GM18907 (cell line): ENCODE measurements around the gene ACTMAP.
"Not testable (repeated sequence)": the region's sequence is repeated elsewhere in the genome, so short reads cannot be mapped to it uniquely, and the experiment has no call there.

Experiments
- ATAC-seq: cut with Tn5 transposase; IDR thresholded peaks from one replicate; pipeline ENCODE4 v1.9.1; 2021; ENCODE audit warnings: mild to moderate bottlenecking, moderate library complexity; ENCODE audit not compliant: unreplicated experiment

ACTMAP gene

DNA sequence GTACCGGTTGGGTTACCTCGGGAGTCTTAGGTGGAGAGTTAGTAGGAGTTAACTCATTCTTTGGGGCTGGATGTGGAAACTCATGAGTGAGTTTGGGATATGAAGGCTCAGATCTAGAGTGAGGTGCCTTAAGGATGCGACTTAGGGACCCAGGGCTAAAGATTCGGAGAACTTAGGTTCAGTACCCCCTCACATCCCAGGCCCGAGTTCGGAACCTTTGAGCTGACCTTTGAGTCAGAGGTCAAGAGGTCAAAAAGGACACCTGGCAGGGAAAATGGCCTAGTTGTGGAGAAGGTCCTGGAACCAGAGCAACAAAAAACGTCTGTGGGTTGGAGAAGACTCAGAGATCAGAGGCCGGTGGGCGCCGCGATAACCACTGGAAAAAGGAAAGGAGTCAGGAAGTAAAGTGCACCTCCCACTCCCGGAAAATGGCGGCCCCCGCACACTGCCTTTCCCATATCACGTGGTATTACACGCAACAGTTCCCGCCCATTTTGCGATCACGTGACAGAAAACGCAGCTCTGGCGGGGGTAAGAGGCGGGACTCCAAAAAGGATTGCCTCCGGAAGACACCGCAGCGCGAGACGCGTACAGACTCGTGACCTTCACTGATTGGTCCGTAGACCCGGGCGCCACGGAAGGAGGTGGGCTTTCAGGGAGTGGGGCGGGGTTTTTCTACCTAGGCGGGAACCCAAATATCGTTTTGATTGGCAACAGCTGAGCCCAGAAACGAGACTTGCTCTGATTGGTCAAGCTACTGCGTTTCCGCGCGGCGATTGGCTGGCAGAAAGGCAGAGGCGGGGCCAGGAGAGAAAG lies at the start of gene ACTMAP:
Gene ACTMAP (minus strand): TSS at position 420 of the 816 bp plus-strand sequence. CDS start 674 bp downstream, outside the sequence.
- ATAC-seq, result peak; percentile 89

- no peak for ATAC-seq
These were observed 49.5 kb upstream of the ACTMAP start for GRCh38 chr19:40799558-40800338.

DNA sequence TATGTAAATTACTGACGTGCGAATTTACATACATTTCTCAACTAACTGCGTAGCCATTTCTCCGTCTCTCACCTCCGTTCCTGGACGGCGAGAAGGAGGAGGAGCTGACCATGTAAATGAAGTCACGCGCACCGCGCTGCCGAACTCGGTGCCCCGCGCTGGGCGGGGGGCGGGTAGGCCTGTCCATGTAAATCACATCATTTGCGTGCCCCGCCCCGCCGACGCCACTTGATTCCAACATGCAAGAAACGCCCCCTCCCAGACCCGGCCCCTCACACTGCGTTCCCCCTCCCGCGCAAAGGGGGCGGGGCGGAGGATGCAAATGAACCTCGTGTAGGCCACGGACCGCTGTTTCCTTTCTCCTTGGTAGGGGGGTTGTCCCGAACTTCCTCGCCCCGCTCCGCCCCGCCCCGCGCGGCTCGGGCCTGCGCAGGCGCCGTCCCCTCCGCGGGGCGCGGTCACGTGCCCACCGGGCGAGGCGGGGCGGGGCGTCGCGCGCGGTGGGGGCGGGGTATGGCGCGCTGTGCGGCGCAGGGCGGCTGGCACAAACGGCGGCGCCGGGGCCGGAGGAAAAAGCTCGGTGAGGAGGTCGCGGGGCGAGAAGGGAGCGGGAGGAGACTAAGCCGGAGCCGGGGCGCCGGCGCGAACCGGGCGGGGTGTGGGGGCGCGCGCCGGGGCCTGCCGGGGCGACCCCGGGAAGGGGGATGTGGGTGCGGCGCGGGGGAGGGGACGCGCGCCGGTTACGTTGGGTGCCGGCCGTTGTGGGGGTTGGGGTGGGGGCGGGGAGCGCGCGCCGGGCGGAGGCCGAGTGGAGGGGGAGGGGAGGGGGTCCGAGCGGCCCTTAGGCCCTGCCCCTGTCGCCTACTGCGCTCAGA lies 48.6 kb upstream of the ACTMAP start, which contains the start of gene EGLN2:
Gene EGLN2 (plus strand): TSS at position 509 of the 875 bp plus-strand sequence. CDS start 1,382 bp downstream, outside the sequence.
- peak; percentile 75 for ATAC-seq

GRCh38 chr19:40797963-40798682 lies 47.8 kb upstream of the ACTMAP start:
- ATAC-seq, result peak; percentile 30

DNA sequence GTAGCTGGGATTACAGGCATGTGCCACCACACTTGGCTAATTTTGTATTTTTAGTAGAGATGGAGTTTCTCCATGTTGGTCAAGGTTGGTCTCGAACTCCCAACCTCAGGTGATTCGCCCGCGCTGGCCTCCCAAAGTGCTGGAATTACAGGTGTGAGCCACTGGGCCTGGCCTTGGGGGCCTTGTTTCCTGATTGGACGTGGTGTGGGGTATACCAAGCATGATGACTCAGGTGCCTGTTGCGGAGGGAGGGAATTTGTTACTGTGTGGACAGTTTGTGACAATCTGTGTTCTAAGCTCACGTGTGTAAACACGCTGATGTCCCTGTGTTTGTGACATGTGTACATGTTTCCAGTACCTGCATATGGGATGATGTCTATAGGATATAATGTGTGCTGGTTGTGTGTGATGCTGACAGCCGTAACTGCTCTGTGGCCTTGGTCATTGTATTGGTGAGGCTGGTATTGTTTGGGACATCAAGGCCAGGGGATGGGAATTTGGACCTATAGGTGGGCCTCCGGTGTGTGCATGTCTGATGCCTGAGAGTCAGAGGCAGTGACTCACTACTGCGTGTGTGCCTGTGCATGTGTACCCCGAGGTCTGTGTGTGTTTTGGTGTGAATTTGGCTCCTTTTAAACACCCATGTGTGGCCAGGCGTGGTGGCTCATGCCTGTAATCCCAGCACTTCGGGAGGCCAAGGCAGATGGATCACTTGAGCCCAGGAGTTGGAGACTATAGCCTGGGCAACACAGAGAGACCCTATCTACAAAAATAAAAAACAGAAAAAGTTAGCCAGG lies 47.1 kb upstream of the ACTMAP start:
- ATAC-seq, result no peak

DNA sequence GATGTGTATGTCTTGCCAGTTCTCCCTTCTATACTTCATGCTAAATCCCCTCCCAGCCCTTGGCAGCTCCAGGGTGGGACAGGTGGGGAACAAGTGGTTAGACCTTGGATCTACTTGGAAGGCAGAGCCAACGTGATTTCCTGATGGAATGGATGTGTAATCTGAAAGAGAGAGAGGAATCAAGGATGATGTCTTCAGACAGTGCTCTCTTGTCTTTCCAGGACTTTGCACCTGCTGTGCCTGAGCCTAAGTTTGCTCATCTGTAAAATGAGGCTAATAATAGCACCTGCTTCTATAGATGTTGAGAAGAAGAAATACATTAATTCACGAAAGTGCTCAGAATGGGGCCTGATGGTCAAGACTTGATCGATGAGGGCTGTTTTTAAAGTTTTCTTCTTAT lies 41.7 kb upstream of the ACTMAP start:
- ATAC-seq, result no peak

DNA sequence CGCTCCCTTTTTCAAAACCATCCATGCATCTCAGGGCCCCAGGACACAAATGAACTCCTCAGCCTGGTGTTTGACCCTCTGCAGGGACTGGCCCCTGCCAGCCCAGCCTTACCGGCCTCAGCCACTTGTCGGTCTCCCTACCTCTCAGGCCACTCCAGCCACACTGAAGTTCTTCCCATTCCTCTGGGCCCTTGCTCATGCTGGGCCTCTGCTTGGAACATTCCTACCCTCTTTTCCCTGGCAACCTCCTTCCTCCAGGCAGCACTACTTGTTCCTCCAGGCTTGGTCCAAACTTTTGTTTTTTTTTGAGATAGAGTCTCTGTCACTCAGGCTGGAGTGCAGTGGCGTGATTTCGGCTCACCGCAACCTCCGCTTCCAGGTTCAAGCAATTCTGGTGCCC lies 41.1 kb upstream of the ACTMAP start:
- no peak for ATAC-seq

- no peak for ATAC-seq
These were observed 36.1 kb upstream of the ACTMAP start for GRCh38 chr19:40786060-40787037.

- ATAC-seq, result no peak
These were observed 35.2 kb upstream of the ACTMAP start for GRCh38 chr19:40785526-40785925.

- not testable (repeated sequence) for ATAC-seq
These were observed 33.9 kb upstream of the ACTMAP start for GRCh38 chr19:40784146-40784545.

GRCh38 chr19:40783711-40784110 lies 33.4 kb upstream of the ACTMAP start:
- ATAC-seq, result no peak

DNA sequence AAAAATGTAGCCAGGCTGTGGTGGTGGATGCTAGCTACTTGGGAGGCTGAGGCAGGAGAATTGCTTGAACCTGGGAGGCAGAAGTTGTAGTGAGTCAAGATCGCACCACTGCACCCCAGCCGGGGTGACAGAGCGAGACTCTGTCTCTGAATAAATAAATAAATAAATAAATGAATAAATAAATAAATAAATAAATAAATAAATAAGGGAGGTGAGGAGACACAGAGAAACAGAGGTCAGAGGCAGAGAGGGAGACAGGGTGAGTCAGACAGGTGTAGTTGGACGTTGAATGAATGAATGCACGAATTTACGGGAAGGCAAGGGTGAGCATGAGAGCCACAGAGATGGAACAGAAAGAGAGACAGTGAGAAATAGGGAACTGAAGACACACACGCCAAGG lies 30.9 kb upstream of the ACTMAP start:
- ATAC-seq, result no peak

GRCh38 chr19:40780582-40780981 lies 30.3 kb upstream of the ACTMAP start:
- no peak for ATAC-seq

DNA sequence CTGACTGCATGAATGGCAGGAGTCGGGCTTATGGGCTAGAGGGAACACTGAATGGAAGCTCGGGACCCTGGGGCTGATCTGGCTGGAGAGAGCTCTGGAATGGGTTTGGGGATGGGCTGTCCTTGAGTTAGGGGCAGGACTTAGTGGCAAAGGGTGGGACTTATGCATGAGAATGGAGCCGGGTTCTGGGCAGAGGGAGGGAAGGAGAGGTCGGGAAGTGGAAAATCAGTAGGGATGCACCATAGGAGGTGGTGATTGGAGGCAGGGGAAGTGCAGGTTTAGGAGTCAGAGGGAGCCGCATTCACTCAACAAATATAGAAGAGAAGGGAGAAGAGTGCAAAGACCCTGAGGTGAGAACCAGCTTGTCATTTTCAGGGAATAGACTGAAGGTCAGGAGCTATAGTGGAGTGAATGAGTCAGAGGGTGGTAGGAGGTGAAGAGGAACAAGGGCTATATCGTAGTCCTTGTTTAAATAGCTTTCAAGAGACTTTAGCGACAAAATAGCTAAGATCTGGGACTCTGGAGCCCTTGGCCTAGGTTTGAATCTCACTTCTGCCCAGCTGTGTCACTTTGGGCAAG lies 28.5 kb upstream of the ACTMAP start:
- ATAC-seq, result no peak

DNA sequence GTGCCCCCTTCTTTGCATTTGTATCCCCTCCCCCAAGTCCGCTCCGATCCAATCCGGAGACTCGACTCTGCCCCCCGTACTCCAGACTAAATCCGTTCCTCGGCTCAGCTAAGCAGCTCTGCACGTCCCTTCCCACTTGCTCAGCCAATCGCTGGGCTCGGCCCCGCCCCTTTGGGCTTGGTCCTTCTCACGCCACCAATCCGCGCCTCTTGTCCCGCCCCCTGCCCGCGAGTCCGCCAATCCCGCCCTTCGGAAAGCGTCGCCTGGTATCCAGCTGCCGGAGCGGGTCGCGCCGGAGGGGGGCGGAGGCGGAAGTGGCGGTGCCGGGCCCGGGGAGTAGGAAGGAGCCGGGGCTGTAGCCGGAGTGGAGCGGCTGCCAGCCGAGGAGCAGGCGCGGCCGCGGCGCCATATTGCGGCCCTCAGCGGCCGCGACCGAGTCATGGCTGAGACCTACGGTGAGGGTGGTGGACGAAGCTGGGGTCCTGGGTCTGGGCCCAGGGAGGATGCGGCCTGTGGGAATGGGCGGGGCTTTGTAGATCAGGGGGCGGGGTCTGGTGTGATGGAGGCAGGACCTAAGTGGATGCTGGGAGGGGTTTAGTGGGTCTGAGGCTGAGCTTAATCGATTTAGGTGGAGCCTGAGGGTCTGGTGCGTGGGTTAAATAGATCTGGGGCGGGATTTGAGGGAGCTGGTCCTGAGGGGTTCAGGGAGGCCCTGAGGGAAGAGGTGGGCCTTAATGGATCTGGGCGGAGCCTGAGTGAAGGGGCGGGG lies 27.8 kb upstream of the ACTMAP start, which contains the start of gene RAB4B:
Gene RAB4B (plus strand): TSS at position 311 of the 769 bp plus-strand sequence. CDS start 129 bp downstream, at position 440.
- peak; percentile 64 for ATAC-seq

DNA sequence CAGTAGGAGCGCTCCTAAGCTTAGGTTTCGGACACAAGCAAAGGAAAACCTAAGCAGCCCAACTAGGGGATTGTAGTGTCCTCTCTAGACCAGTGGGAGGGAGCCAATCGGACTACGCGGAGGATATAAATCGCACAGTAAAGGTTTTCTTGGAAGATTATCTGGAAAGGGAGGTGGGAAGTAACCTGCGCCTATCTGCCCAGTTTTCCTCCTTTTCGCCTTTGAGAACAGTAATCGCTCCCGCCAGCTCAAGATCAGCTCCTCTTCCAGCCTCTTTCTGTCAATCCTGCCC lies 27.3 kb upstream of the ACTMAP start:
- no peak for ATAC-seq

- ATAC-seq, result peak; percentile 63
These were observed 26.8 kb upstream of the ACTMAP start for GRCh38 chr19:40776932-40777644.
